IPS-18a (cell line): ENCODE results near the gene PIGW.

Experiments
- H3K27ac ChIP-seq: one replicate; pipeline ENCODE4 v1.5.1; 2013; ENCODE audit warnings: low read length
- H3K27me3 ChIP-seq: one replicate; pipeline ENCODE4 v1.6.1; 2013; ENCODE audit warnings: mild to moderate bottlenecking, low read length; ENCODE audit not compliant: control insufficient read depth, insufficient read depth
- H3K36me3 ChIP-seq: one replicate; pipeline ENCODE4 v1.6.1; 2013; ENCODE audit warnings: low read depth, low read length; ENCODE audit not compliant: control insufficient read depth
- H3K4me1 ChIP-seq: one replicate; pipeline ENCODE4 v1.6.1; 2013; ENCODE audit warnings: low read depth, low read length; ENCODE audit not compliant: control insufficient read depth
- H3K4me3 ChIP-seq: one replicate; pipeline ENCODE4 v1.5.1; 2013; ENCODE audit warnings: low read length
- H3K9ac ChIP-seq: one replicate; pipeline ENCODE4 v1.6.1; 2013; ENCODE audit warnings: mild to moderate bottlenecking, low read length, moderate library complexity
- H3K9me3 ChIP-seq: one replicate; pipeline ENCODE4 v1.6.1; 2013; ENCODE audit warnings: low read depth, low read length; ENCODE audit not compliant: control insufficient read depth

PIGW gene

GRCh38 chr17:36550491-36551417 lies 16.0 kb downstream of the PIGW start:
- Histone ChIP-seq H3K9ac (no peak overlapping the region), H3K27me3 (no peaks in the 10 kb centered on the region), H3K4me1 (peaks cover 7% of the 10 kb centered on the region), H3K9me3 (no peaks in the 10 kb centered on the region), H3K36me3 (peaks cover 3% of the 10 kb centered on the region), H3K4me3 (no peak overlapping the region), H3K27ac (no peak overlapping the region)

DNA sequence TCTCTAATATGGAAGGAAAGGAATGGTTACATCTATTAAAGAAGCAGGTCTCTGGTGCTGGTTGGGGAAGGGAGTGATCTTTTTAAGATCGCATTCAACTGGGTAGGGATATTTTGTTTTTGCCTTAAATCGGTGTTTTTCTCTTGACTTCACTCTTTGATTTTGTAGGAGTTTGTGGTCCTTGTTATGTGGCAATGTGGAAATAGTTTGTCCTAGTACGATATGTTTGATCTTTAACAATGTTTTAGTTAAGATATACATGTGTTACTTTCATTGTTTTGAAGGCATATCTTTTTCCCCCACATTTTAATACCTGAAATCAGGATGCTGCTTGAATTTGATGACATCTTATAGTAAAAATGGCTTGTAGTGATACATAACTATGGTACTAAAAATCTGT lies 18.7 kb downstream of the PIGW start:
- Histone ChIP-seq H3K27me3 (no peaks in the 10 kb centered on the region), H3K4me1 (no peaks in the 10 kb centered on the region), H3K36me3 (peaks cover 18% of the 10 kb centered on the region), H3K9ac (no peak overlapping the region), H3K27ac (no peak overlapping the region), H3K4me3 (no peak overlapping the region), H3K9me3 (no peaks in the 10 kb centered on the region)

DNA sequence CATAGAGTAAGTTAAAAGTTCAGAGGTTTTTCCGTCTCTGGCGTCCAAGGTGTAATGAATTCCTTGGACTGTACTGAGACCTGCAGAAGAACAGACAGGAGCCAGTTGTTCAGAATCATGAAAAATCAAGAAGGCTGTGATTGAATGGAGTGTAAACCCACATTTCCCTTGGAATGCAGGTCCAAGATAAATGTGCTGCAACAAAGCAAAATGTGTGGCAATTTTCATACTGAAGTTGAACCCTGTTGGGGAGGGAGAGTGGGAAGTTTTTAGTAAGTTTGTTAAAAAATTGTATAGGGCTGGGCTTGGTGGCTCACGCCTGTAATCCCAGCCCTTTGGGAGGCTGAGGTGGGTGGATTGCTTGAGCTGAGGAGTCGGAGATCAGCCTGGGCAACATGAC lies 31.3 kb downstream of the PIGW start:
- Histone ChIP-seq H3K27ac (no peak overlapping the region), H3K9me3 (no peaks in the 10 kb centered on the region), H3K4me1 (no peaks in the 10 kb centered on the region), H3K36me3 (peaks cover 47% of the 10 kb centered on the region), H3K27me3 (no peaks in the 10 kb centered on the region), H3K4me3 (no peak overlapping the region), H3K9ac (no peak overlapping the region)

DNA sequence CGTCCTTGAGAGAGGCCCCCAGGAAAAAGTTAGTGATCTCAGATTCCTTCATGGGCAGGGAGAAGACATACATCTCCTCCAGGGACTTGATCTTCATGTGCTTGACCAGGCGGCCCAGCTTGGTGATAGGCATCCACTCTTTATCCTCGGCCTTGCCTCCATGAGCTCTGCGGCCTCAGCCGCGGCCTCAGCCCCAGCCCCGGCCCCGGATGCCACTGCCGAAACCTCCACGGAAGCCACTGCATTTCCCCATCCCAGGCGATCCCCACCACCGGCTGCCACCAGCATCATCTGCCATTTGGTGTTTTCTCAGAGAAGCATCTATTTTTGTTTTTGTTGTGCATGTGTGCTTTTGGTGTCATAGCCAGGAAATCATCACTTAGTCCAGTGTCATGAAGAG lies 40.2 kb downstream of the PIGW start:
- H3K36me3 ChIP-seq = peaks cover 35% of the 10 kb centered on the region

GRCh38 chr17:36576793-36577192 lies 42.0 kb downstream of the PIGW start:
- no peaks in the 10 kb centered on the region for H3K27me3 ChIP-seq
- H3K4me1 ChIP-seq = no peaks in the 10 kb centered on the region
- H3K27ac ChIP-seq = no peak overlapping the region
- no peaks in the 10 kb centered on the region for H3K9me3 ChIP-seq
- H3K9ac ChIP-seq = no peak overlapping the region
- H3K36me3 ChIP-seq = peaks cover 36% of the 10 kb centered on the region
- H3K4me3 ChIP-seq = no peak overlapping the region

More for the DNA sequence above, 40.2 kb downstream of the PIGW start:
- Histone ChIP-seq H3K27ac (no peak overlapping the region), H3K4me3 (no peak overlapping the region), H3K4me1 (no peaks in the 10 kb centered on the region), H3K9me3 (no peaks in the 10 kb centered on the region), H3K9ac (no peak overlapping the region), H3K27me3 (no peaks in the 10 kb centered on the region)

DNA sequence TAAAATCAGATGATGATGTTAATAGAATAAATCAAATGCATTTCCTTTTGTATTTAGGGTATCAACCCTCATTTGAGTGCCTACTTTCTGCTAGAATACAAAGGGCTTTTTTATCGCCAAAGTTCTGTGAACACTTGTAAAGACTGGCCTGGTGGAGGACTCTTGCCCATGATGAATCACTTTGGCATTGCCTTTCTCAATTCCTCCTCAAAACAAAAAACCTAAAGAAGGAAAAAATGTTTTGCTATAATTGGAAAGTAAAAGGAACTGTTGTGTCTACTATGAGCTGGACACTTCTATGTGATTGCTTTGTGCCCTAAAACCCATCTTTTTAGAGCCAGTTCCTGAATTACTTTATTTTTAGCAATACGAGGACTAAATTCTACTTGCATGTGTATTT lies 43.9 kb downstream of the PIGW start:
- Histone ChIP-seq H3K9ac (no peak overlapping the region), H3K4me1 (no peaks in the 10 kb centered on the region), H3K27ac (no peak overlapping the region), H3K9me3 (no peaks in the 10 kb centered on the region), H3K4me3 (no peak overlapping the region), H3K27me3 (no peaks in the 10 kb centered on the region), H3K36me3 (peaks cover 39% of the 10 kb centered on the region)

DNA sequence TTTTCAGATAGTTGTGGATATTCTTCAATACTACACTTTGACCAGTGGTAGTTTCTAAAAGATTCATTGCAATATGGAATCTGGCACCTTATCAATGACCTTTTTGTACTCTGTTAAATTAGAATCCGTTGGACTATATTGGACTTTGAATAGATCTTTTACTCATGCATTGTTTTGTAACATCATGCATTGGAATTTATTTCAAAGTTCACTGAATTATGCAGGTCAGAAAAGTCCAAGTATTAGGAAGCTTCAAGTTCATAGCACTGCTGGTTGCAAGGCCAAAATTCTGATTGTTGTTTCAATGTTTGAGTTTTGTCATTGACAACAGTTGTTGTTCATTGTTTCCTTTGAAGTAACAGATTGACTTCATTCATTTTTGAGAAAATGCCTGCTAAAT lies 49.0 kb downstream of the PIGW start:
- H3K27me3 ChIP-seq = no peaks in the 10 kb centered on the region
- H3K27ac ChIP-seq = no peak overlapping the region
- no peaks in the 10 kb centered on the region for H3K9me3 ChIP-seq
- no peaks in the 10 kb centered on the region for H3K4me1 ChIP-seq
- no peak overlapping the region for H3K4me3 ChIP-seq
- peaks cover 64% of the 10 kb centered on the region for H3K36me3 ChIP-seq
- no peak overlapping the region for H3K9ac ChIP-seq

DNA sequence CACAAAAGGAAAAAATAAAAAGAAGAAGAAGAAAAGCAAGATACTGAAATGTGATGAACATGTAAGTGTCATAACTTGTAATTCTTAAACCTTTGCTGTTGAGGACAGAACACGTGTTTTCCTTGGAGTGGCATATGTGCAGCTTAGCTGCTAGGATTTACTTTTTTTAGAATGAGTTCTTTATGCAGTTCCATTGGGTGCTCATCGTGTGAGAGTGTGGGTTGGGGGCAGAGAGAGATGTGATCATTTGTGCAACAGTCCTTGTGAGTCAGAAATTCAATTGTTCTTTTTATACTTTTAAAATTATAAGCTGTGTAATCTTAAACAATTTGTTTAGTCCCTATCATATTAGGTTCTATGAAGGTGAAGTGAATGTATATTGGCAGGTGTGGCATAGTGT lies 51.4 kb downstream of the PIGW start:
- Histone ChIP-seq H3K36me3 (peaks cover 59% of the 10 kb centered on the region), H3K4me3 (no peak overlapping the region), H3K27me3 (no peaks in the 10 kb centered on the region), H3K9ac (no peak overlapping the region), H3K27ac (no peak overlapping the region), H3K4me1 (no peaks in the 10 kb centered on the region), H3K9me3 (no peaks in the 10 kb centered on the region)
